AG04449 (cell line): ENCODE results near the gene ATL3.
"Not testable (repeated sequence)": the region's sequence is repeated elsewhere in the genome, so short reads cannot be mapped to it uniquely, and the experiment has no call there.

Experiments used
- CTCF ChIA-PET: fragments of 350-600 bp; formaldehyde crosslinking; extraction: SDS; loops from one replicate; lab custom pipeline; 2021; ENCODE audit warnings: antibody characterized with exemption; lab: Yijun Ruan, JAX
- POLR2A ChIA-PET: fragments of 400-600, 350-600 bp; formaldehyde crosslinking; extraction: SDS; loops from one replicate; lab custom pipeline; 2020; ENCODE audit warnings: antibody characterized with exemption, inconsistent platforms; lab: Yijun Ruan, JAX
- DNase-seq: peaks from one replicate; pipeline ENCODE4 v3.0.0-alpha.2; 2010; ENCODE audit warnings: low read depth, low spot score
- H3K4me3 ChIP-seq: 2 replicates; pipeline ENCODE4 v1.5.1; 2011; ENCODE audit warnings: low read depth, mild to moderate bottlenecking, control low read depth, low read length
- CTCF ChIP-seq: IDR thresholded peaks from one replicate; pipeline ENCODE4 v1.5.1; 2011; ENCODE audit warnings: mild to moderate bottlenecking, moderate library complexity, low read length, control low read depth, inconsistent platforms; ENCODE audit not compliant: insufficient read depth; ENCODE audit errors: missing control alignments

Gene ATL3

GRCh38 chr11:63610604-63611394, 60.4 kb downstream of the ATL3 start:
- CTCF ChIA-PET: no interaction called here

GRCh38 chr11:63609971-63610580, 61.1 kb downstream of the ATL3 start:
- CTCF ChIA-PET: interaction anchor here (1.0 to 2.2 kb wide), 3 partner anchors 16 to 131 kb away, joined by 5 to 11 read pairs (median 6); no protein-coding TSS in a partner anchor
- DNase-seq: no peak
- H3K4me3 ChIP-seq: no peak overlapping the region
- POLR2A ChIA-PET: no interaction called here
- TF ChIP-seq CTCF: no peak

More at GRCh38 chr11:63610604-63611394, 60.4 kb downstream of the ATL3 start:
- DNase-seq: no peak
- TF ChIP-seq CTCF: no peak
- POLR2A ChIA-PET: no interaction called here
- no peak overlapping the region for H3K4me3 ChIP-seq

GRCh38 chr11:63609536-63609935, 61.6 kb downstream of the ATL3 start:
- POLR2A ChIA-PET: no interaction called here
- no peak overlapping the region for H3K4me3 ChIP-seq
- CTCF ChIA-PET: interaction anchor here (1.0 to 2.2 kb wide), 3 partner anchors 16 to 130 kb away, joined by 5 to 11 read pairs (median 6); no protein-coding TSS in a partner anchor
- no peak for DNase-seq
- TF ChIP-seq CTCF: no peak

- no peak overlapping the region for H3K4me3 ChIP-seq
- no peak for DNase-seq
- no peak for TF ChIP-seq CTCF
- CTCF ChIA-PET: interaction anchor here (1.5 to 2.2 kb wide), 3 partner anchors 27 to 129 kb away, joined by 4 to 11 read pairs (median 6); no protein-coding TSS in a partner anchor
- POLR2A ChIA-PET: no interaction called here
Measured at GRCh38 chr11:63608353-63609345, 62.5 kb downstream of the ATL3 start.

- no peak for DNase-seq
- no peak overlapping the region for H3K4me3 ChIP-seq
- TF ChIP-seq CTCF: no peak
- ChIA-PET POLR2A (no interaction called here), CTCF (interaction anchor here (1.4 kb wide), 1 partner anchor 14 kb away, joined by 4 read pairs; no protein-coding TSS in a partner anchor)
Measured at GRCh38 chr11:63603180-63603518, 68.0 kb downstream of the ATL3 start.

- DNase-seq: peak; percentile 50
- ChIA-PET POLR2A (interaction anchor here (0.7 kb wide), 1 partner anchor 11 kb away, joined by 3 read pairs; the partner anchor contains the start of gene PLAAT3), CTCF (interaction anchor here (1.1 kb wide), 1 partner anchor 10 kb away, joined by 4 read pairs; no protein-coding TSS in a partner anchor)
- H3K4me3 ChIP-seq: not testable (repeated sequence)
Measured at GRCh38 chr11:63602290-63603179, 68.6 kb downstream of the ATL3 start.
